Lung (tissue), 12 donors: ENCODE data around the gene MORC1. TPM values are rescaled to one million over a fixed set of nuclear protein-coding genes. Genes with fewer than 3 reads are reported as not detected.

Experiments used
- ATAC-seq: fragments of 200-7000 bp; cut with Tn5 transposase; one replicate; pipeline ENCODE4 v1.9.1; 2020; ENCODE audit warnings: moderate number of reproducible peaks; ENCODE audit not compliant: insufficient read depth, low FRiP score
- DNase-seq, 3 donors: peaks; one replicate each; pipeline ENCODE4 v3.0.0-alpha.2; 2013 to 2017
- H3K27ac ChIP-seq, 2 donors: one replicate each; pipeline ENCODE4 v1.5.1; 2013; ENCODE audit warnings: mild to moderate bottlenecking in 2 of 2, moderate library complexity in 2 of 2, control low read depth in 1 of 2, inconsistent platforms in 1 of 2, low read depth in 1 of 2, low read length in 1 of 2
- H3K27me3 ChIP-seq, 3 donors: one replicate each; pipeline ENCODE4 v1.5.1; 2013; ENCODE audit warnings: low read length in 2 of 3; ENCODE audit not compliant: control insufficient read depth in 3 of 3, insufficient read depth in 3 of 3
- H3K36me3 ChIP-seq, 4 donors: one replicate each; pipeline ENCODE4 v1.5.1; 2013; ENCODE audit warnings: low read length in 4 of 4, mild to moderate bottlenecking in 1 of 4, moderate library complexity in 1 of 4; ENCODE audit not compliant: control insufficient read depth in 4 of 4, insufficient read depth in 4 of 4
- H3K4me1 ChIP-seq, 5 donors: one replicate each; pipeline ENCODE4 v1.5.1; 2013; ENCODE audit warnings: low read length in 5 of 5, mild to moderate bottlenecking in 2 of 5, moderate library complexity in 1 of 5; ENCODE audit not compliant: control insufficient read depth in 5 of 5, insufficient read depth in 5 of 5
- H3K4me3 ChIP-seq: one replicate; pipeline ENCODE4 v1.5.1; 2013; ENCODE audit warnings: mild to moderate bottlenecking, control low read depth, moderate library complexity
- H3K9ac ChIP-seq, 2 donors: one replicate each; pipeline ENCODE4 v1.5.1; 2013; ENCODE audit warnings: low read length in 2 of 2, control low read depth in 1 of 2; ENCODE audit not compliant: insufficient read depth in 1 of 2
- H3K9me3 ChIP-seq, 4 donors: one replicate each; pipeline ENCODE4 v1.5.1; 2013; ENCODE audit warnings: low read length in 3 of 4, mild to moderate bottlenecking in 1 of 4, moderate library complexity in 1 of 4; ENCODE audit not compliant: control insufficient read depth in 4 of 4, insufficient read depth in 3 of 4
- CTCF ChIP-seq: IDR thresholded peaks from 2 replicates; pipeline ENCODE4 v1.5.1; 2012; ENCODE audit warnings: mild to moderate bottlenecking; ENCODE audit errors: control extremely low read depth, extremely low read depth
- WGBS, 2 donors: extraction: QIAGEN DNeasy Blood & Tissue Kit; methylation state at CpG; one replicate each; pipeline ENCODE4 v1.1.7; 2013; 5-methylcytosine and 5-hydroxymethylcytosine counted together
- polyA plus RNA-seq, 2 donors: library from polyadenylated mRNA; stranded (reverse); fragments of 200-250 nt; gene quantifications; one replicate each; pipeline ENCODE4 v1.2.1, GENCODE V29; 2013
- total RNA-seq, 2 donors: library from RNA; depleted of rRNA in 1 of 2; stranded (reverse); fragments of >200 nt in 1 of 2; gene quantifications; one replicate each; pipeline ENCODE4 v1.2.1, GENCODE V29; 2014 to 2021
- donor health status: control.
- donor health status: control.
- donor health status: Bipolar disorder and iron deficiency.
- donor health status: healthy.
- donor health status: DM: yes; HTN: yes; CAD: no.

The MORC1 gene
- total and polyA plus RNA-seq, 4 donors, result not detected

- H3K36me3 ChIP-seq, result no peaks in the 10 kb centered on the region
- no peak for TF ChIP-seq CTCF
- H3K27me3 ChIP-seq, result peaks cover 0 to 2% (median 0%) of the 10 kb centered on the region in 3 donors
- H3K9ac ChIP-seq, result no peak overlapping the region
- no peak for DNase-seq
- no peak for ATAC-seq
- peaks cover 0 to 4% (median 0%) of the 10 kb centered on the region in 5 donors for H3K4me1 ChIP-seq
- H3K4me3 ChIP-seq, result no peak overlapping the region
- no peak overlapping the region for H3K27ac ChIP-seq
- WGBS, 2 donors, result 21 to 32% methylated on average over 7 of the region's 7 CpGs
- no peaks in the 10 kb centered on the region for H3K9me3 ChIP-seq
Observed at GRCh38 chr3:109072194-109072593, 45.7 kb downstream of the MORC1 start.

GRCh38 chr3:109071350-109072142 is 46.4 kb downstream of the MORC1 start:
- H3K9ac ChIP-seq, result no peak overlapping the region
- peak in 2 of 3 donors; percentile 39 to 53 for DNase-seq
- TF ChIP-seq CTCF, result no peak
- H3K9me3 ChIP-seq, result no peaks in the 10 kb centered on the region
- no peak overlapping the region for H3K4me3 ChIP-seq
- no peaks in the 10 kb centered on the region for H3K36me3 ChIP-seq
- peaks cover 0 to 4% (median 0%) of the 10 kb centered on the region in 5 donors for H3K4me1 ChIP-seq
- H3K27ac ChIP-seq, result no peak overlapping the region
- H3K27me3 ChIP-seq, result peaks cover 0 to 2% (median 0%) of the 10 kb centered on the region in 3 donors
- WGBS, 2 donors, result 21 to 47% methylated on average over 4 of the region's 4 CpGs
- no peak for ATAC-seq

GRCh38 chr3:109070211-109070610 is 47.7 kb downstream of the MORC1 start:
- TF ChIP-seq CTCF, result no peak
- Histone ChIP-seq H3K9ac (no peak overlapping the region), H3K27ac (no peak overlapping the region), H3K36me3 (no peaks in the 10 kb centered on the region), H3K27me3 (peaks cover 0 to 2% (median 0%) of the 10 kb centered on the region in 3 donors), H3K9me3 (no peaks in the 10 kb centered on the region), H3K4me1 (peaks cover 0 to 4% (median 0%) of the 10 kb centered on the region in 5 donors), H3K4me3 (no peak overlapping the region)
- 70 to 78% methylated on average over 7 of the region's 7 CpGs for WGBS, 2 donors
- ATAC-seq (no peak), DNase-seq (no peak)
